ENCODE results near the gene TAS1R2.

Gene TAS1R2

DNA sequence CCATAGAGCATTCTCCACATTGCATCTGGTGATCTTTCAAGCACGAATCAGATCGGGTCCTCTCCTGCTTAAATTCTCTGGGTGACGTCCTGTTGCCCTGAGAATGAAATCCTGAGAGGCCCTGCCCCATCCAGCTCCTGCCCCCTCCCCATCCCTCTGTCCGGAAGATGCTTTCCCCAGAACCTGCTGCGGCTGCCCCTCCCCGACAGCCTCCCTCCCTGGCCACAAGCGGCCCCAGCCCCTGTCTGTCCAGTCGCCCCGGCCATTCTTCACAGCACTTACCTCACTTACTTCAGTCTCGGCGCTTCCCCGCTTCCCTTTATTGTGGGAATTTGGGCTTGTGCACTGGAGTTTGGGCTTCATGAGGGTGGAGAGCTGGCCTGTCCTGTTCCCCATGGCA is 40.3 kb downstream of the TAS1R2 start:
- DNase-seq: no peak

DNA sequence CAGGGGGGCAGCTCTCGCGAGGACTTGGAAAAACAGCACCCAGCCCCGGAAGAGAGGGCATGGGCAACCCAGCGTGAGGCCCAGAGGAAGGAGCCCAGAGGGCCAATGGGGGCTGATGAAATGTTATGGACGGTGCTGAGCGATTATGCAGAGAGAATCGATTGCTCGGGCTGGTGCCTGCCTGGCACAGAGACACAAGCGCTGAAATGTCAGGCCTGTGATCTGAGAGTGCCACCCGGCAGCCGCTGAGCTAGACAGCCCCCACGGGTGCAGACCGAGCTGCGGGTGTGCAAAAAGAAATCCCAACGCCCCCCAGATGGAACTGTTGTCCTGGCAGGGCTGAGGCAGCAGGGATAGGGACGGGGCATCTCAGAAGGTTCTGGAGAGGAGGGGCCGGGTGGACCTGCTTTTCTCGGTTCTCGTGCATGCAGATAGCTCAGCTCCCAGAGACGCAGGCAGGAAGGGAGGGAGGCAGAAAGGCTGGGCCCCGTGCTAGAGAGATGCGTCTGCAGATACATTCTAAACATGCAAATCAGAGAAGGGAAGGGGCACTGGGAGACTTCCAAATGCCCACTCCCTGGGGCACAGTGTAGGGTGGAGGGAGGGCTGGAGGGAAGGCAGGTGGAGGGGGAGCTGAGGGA is 41.5 kb downstream of the TAS1R2 start:
- no peak for DNase-seq

DNA sequence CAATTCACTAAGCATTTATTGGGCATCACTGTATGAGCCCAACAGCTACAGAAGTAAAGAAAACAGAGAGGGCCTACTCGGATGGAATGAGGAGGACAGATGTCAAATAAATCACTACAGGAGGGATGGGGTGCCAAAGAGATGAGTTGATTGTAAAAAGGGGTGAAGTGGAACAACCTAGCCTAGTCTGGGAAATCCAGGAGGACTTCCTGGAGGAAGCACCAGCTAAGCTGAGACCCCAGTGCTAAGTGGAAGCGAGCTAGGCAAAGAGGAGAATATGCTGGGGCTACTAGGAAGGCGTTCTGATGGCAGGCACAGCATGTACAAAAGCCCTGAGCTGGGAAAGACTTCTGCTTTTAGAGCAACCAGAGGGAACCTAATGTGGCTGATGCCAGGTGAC is 42.1 kb downstream of the TAS1R2 start:
- no peak for DNase-seq

DNA sequence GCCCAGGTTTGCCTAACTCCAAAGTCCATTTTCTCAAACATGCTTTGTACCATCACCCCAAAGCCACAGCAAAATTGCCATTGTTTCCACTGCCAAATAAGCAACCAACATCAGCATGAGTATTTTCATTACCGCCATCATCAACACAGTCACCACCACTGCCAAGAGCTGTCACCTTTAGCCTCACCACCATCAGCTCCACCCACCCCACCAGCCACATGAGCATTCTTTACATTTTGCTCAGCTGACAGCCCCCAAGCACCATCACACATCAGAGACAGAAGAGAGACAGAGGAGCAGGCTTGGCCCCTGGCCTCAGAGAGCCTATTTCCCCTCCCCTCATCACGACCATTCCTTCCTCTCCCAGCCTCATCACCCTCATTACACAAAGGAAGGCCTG is 42.7 kb downstream of the TAS1R2 start:
- DNase-seq: no peak

DNA sequence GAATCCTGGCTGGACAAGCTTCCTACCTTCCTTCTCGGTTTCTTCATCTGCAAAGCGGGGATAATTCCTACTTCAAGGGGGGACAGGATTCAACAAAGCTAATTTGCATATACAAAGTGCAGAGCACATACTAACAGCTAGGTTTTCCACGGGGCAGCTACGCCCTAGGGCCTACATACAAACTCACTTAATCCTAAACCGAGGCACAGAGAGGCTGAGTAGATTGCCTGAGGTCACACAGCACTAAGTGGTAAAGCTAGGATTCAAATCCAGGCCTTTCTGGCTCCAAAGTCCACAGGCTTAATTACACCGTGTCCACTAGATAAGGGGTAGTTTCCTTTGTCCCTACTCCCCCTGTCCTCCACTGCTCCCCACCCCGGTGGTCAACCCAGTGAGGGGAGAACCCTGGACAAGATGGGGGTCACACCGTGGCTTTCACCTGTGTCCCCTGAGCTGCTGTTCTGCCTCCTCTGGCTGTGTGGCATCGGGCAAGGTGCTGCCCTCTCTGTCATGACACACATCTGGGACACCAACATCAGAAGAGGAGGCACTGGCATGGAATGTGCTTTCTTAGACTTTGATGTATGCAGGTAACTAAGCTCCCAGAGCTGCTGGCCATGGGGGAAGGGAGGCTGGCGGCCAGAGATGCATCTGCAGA is 44.5 kb downstream of the TAS1R2 start:
- no peak for DNase-seq

DNA sequence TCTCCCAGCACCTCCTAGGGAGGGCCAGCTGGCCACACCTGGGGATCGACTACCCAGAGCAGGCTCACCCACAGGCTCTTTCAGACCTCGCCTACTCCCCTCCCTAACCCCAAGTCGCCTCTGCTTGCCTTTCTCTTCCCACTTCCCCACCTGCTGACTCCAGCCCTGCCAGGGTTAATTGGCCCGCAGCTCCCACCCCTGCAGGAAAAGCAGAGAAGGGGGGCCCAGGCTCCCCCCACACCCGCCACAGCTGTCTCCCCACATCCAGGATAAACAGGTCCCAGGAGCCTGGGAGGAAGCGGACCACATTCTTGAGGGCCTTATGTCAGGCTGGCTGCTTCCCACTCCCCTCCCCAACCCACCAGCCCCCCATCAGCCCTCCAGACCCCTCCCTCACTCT is 45.0 kb downstream of the TAS1R2 start:
- no peak for DNase-seq

DNA sequence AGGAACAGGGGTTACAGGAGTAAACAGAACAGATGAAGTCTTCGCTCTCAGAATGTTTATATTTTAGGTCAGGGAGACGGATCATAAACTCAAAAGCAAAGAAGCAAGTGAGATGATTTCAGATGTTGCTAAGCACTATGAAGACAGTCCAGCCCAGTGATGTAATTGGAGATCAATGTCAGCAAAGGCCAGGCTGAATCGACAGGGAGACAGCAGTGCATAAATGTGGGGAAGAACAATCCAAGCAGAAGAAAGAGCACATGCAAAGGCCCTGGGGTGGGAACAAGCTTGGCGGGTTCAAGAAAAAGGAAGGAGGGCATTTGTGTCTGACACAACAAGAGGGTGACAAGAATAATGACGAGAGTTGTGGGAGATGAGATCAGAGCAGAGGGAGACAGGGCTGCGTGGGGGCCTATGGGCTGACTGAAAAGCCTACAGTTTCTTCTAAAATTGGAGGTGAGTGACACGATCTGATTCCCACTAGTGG is 47.0 kb downstream of the TAS1R2 start:
- no peak for DNase-seq

DNA sequence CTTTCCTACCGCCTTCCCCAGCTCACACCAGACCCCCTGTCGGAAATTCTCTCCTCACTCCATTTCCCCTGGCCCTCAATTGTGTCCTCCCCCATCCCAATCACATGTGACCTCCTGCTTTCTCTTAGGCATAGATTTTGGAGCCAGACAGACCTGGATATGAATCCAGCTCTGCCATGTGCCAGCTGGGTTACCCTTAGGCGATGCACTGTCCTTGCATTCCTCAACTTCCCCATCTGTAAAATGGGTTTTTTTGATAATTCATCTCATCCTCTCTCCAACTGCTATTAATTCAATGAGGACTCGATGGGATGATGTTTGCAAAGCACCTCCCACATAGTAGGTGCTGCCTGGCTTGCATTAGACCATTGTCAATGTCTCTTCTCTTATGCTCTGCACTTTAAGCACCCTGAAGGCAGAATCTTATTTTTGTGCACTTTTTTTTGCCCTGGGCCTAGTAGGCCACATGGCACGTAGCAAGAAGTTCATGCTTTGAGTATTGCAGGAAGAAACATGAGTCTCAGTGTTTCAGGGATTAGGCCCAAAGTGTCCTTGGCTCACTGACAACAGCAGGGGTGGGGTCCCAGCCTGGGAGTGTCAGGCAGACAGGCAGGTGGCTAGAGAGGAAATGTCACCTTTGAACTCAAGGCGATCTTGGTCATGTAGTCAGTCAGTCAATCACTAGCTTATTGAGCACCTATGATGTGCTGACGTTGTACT is 47.6 kb downstream of the TAS1R2 start:
- no peak for DNase-seq

DNA sequence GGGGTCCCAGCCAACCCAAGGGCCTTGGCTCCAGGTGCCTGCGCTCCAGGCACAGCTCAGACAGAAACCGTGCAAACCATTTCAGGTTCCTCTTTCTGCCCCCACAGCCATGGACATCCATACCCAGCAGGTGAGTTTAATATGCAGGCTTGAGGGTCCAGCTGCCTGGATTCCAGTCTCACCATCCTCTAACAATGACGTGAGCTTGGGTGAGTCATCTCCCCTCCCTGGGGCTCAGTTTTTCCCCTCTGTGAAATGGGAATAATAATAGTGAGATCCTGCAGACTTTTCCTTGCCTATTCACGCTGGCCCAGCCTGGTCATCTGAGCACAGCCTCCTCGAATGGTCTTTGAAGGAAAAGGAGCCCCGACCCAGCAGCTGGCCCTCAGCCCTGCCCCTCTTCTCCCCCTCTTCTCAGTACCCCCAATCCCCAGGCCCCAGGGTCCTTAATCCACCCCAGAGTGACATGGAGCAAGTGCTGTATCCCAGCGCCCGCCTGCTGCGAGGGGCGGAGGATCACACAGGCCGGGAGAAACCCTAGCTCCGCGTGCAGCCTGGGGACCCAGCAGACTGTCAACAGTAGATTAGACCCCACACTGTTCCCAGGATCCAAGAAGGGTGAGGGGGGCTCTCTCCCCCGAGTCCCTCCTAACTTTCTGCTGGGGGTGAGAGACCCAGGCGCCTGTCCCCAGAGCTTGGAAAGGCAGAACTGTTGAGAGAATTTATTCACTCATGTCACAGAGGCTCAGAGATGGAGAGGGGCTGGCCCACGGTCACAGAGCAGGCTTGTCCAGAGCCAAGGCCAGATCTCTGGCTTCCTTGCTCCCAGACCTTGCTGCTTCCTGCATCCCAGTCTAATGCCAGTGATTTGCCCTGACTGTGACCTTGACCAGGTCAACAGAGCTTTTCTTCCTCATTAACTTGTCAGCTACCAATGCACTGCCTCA is 49.2 kb downstream of the TAS1R2 start:
- DNase-seq: no peak

DNA sequence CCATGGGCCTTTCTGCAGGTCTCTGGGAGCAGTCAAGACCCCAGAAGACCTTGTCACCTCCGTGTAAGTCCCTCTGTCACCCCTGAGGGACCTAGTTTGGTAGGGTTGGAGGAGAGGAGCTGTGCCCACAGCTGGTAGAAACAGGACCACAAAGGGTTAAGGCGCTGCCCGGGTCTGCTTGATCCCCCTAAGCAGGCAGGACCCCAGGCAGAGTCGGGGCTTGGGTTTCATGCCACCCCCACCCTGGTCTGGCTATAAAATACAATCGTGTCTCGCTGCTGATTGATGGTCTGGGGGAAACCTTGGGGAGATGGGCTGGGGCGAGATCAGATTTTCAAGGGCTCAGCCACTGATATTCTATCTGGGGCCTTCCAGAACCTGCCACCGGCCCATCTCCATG is 50.9 kb downstream of the TAS1R2 start:
- no peak for DNase-seq

DNA sequence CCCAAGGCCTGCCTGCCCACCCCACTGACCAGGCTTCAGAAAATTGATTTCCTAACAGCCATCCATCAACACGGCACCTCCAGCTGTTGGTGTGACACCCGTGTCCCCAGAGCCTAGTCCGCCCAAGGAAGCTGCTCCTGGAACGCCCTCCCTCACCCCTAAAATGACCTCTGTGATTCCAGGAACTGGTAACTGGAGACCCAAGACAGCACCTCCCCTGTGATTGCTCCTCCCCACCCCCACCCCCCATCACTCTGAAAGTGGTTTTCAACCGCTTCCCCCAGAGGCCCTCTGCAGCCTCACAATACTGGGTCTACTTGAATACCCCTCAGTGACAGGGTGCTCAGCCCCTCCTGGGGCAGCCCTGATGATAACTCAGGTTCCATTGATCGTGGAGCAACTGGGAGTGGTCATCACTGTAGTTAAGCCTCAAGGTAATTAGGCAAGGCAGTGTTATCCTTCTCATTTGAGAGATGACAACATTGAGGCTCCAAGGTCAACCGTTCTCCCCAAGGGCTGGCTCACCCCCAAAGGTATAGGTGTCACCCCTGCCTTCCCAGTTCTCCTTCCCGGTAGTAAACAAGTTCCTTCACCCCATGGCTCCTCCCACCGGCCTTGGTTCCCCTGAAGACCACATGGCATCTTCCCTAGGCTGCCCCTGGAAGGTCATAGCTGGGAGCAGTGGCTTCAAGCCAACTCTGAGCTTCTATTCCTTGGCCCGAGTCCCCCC is 52.0 kb downstream of the TAS1R2 start:
- DNase-seq: no peak

DNA sequence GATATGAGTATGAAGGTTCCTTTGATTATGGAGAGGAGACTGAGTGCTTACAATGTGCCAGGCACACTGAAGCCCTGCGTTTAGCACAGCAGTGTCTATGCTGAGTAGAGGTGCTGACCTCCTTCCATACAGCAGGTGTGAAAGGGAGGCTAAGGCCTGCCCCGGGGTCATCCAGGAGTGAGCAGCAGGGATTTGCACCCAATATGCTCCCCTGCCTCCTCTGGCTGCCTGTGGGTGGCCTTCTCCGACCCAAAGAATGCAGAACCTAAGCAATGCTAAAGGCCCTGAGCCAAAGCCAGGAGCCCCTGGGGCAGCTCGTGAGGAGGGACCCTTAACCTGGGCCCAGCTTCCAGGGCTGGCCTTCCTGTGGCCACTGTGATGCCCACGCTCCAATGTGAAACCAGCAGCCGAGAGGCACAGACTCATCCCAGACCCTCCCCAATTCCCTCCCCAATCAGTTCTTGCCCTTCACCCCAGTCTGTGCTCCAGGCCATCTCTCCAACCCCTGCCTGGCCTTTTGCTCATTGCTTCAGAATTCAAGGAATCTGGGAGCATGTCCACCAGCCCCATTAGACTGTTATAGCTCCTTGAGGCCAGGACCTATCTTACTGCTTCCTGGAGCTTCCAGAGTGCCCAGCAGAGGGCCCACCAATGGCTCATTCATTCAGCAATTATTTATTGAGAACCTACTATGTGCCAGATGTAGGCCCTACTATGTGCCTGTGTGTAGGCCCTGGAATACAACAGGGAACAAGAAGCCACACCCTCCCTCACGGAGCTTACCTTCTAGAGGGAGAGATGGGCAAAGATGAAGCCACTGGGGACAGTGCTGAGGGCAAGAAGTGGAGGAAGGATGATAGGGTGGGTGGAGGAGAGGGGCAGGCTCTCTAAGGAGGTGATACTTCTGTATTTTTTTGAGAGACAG is 53.3 kb downstream of the TAS1R2 start:
- DNase-seq: no peak

DNA sequence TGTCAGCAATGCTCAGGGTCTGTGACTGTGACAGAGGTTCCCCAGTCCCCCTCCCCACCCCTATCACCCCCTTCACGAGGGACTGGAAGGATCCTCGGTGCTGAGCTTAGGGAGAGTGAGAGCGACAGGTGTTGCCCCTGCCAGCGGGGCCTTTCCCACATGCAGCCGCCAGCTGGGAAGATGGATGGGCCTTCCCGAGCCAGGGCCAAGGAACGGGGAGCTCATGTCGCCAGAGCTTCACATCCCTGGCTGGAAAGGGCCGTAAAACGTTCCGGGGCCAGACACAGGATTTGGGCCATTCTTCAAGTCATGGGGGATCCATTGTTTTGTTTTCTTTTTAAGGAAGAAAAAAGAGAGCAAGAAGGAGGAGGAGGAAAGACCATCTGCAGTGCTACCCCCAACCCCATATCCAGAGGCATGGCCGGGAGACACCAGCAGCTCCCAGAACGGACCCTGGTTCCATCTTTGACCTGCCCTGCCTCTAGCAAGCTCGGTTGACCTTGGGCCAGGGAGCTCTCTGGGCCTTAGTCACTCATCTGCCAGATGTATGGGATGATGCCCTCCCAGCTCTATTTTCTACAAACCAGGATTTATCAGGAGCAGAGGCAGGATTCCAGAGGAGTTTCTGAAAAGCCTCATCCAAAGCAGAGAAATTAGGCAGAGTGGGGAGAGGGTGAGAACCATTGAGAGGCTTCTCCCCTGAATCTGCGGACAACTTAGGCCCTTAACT is 54.1 kb downstream of the TAS1R2 start:
- no peak for DNase-seq

DNA sequence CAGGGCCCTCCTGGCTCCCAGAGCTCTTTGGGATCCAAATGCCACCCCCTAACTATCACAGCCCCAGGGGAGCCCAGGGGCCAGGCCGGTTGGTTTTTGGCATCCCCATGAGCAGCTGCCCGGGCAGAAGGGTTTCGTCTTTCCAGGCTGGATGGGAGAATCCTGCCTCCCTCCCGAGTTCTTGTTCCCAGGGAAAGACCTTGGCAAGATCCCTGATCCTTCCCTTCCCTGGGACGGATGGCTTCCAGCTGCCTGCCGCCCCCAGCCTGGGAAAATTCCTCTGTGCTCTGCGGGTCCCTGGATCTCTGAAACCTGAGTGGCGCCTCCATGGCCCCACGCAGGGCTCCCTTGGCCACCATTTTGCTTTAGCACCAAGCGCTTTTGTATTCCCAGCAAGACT is 55.6 kb downstream of the TAS1R2 start:
- DNase-seq: no peak

DNA sequence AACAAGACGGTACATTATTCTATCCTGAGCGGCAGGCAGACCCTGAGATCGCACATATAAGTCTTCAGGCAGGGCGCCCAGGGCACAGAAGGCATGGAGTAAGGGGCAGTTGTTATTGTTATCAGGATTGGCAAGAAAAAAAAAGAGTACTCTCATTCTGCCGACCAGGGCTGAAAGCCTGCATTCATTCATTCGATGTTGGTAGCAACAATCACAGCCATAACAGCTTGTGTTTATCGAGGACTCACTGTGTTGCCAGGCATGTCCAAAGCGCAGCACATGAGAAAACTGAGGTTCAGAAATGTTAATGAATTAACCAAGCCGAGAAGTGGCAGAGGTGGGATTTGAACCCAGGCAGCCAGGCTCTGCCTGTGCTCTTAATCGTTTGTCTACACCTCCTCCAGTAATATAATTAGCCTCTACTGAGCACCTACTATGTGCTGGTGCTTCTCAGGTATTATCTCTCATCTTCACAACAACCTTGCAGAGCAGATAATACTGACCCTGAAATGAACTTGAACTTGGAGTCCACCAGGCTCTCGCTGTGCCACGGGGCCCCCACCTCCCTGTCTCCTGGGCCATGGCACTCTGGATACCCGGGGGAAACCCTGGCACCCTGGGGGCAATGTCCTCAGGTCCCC is 56.2 kb downstream of the TAS1R2 start:
- DNase-seq: no peak

DNA sequence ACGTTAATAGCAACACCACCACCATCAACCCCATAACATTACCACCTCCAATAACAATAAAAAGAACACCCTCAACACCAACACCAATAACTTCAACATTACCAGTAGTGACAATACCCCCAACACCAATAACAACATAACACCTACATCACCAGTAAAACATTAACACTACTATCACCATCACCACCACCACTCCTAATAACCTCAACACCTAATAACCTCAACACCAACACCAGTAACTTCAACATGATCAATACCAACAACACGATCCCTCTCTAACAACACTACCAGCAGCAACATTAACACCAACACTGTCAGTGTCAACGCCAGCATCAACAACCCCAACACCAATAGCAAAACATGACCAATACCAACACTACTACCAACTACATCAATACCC is 57.2 kb downstream of the TAS1R2 start:
- DNase-seq: no peak

DNA sequence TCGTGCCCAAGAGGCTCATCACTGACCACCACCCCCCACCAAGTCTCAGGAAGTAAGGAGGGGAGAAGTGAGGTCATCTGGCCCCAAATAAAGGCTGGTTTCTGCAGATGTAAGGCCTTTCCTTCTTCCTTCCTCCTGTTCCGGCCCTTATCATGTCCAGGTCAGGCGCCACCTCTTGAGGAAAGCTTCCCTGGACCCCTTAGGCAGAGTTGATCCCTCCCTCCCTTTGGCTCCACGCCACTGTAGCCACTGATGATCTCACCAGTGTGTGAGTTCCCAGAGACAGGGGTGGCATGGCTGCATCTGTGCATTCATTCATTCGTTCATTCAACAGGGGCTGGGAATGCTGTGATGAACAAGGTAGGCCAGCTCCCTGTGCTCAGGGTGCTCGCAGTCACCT is 59.2 kb downstream of the TAS1R2 start:
- DNase-seq: no peak

DNA sequence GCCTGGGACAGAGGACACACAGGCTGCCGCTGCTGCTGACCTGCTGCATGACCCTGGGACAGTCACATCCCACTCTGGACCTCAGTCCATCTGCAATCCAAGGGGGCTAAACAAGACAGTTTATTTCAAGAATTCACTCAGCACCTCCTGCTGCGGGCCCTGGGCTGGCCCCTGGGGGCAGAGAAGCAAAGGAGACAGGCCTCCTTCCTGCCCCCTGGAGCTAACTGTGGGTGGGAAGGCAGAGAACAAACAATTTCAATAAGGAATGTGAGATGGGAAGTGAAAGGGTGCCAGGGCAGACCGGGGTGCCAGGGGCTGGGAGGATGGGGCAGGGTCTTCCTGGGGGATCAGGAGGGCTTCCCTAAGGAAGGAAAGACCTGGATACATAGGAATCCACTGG is 60.0 kb downstream of the TAS1R2 start:
- no peak for DNase-seq

DNA sequence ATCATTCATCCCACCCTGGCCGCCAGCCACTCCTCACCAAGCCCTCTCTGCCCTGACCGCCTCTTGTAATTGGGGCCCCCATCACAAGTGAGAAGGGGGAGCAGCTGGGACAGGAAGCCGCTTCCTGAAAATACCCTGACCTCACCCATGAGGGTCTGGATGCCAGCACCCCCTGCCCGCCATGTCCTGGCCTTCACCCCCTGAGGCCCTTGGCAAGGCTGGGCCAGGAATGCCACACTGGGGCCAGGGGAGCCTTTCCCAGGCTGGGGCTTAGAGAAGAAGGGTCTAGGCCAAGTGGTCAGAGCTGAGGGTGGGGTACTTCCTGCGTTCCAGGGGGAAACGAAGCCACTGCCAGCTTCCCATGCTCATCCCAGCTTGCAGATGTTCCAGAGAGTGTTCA is 60.5 kb downstream of the TAS1R2 start:
- no peak for DNase-seq

DNA sequence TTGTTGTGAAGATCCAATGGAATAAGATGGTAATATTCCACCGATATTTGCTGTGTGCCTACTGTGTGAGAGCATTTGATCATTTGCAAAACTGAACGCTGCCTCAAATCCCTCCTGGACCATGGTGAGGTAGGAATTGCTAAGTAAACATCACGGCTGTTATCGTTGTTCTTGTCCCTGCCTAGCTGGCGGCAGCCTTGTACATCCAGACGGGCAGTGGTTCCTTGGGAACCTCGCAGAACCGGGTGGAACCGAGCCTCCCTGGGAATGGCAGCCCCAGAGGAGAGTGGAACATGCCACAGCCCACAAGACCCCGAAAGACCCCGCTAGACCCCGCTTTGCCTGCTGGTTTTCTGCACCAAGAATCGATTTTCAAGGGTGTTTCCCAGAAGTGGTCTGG is 60.9 kb downstream of the TAS1R2 start:
- DNase-seq: no peak

All from NCI-H774 (cell line).